Measurements from ENCODE around the gene PGAM2. TPM values are rescaled to one million over a fixed set of nuclear protein-coding genes. Genes with fewer than 3 reads are reported as not detected.

The PGAM2 gene
- total RNA-seq, 1 experiment from 2014 or later, result 8.7 TPM

DNA sequence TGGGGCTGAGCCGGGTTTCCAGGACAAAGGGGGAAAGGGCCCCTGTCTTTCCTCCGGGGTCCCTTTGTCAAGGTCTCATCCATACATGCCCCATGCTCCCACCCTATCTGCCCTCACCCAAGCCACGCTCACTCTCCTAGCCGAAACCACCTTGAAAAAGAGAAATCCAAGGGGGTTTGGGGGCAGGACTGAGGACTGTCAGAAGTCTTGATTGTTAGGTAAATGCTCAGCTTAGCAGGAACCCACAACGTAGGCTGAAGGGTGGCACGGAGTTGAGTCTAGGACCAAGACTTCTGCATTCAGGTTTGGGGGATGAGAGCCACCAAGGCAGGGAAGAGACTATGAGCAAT, 719 bp upstream of the PGAM2 start:
- Histone ChIP-seq H4K8ac (replicated peaks; ENCODE audit: insufficient read length, low read depth, low read length) (no peak overlapping the region), H3K18ac (ENCODE audit: insufficient read length, low read depth, low read length) (no peak overlapping the region), H3K9me3 (ENCODE audit: control insufficient read depth, low read depth, low read length) (no peaks in the 10 kb centered on the region), H2BK120ac (ENCODE audit: low read depth, low read length, poor library complexity, severe bottlenecking) (no peak overlapping the region), H3K23ac (ENCODE audit: insufficient read length, low read depth, low read length) (no peak overlapping the region), H3K4ac (ENCODE audit: low read depth, low read length) (no peak overlapping the region), H4K91ac (ENCODE audit: insufficient read length, low read depth, low read length) (no peak overlapping the region), H2BK15ac (ENCODE audit: low read depth, low read length) (no peak overlapping the region), H4K20me1 (ENCODE audit: control insufficient read depth, insufficient read depth, insufficient read length) (no peaks in the 10 kb centered on the region), H3K9ac (ENCODE audit: extremely low read depth, insufficient read length, low read length) (no peak overlapping the region), H3K56ac (ENCODE audit: insufficient read length, low read depth, low read length) (no peak overlapping the region), H3K23me2 (ENCODE audit: insufficient read length, low read depth, low read length, poor library complexity, severe bottlenecking) (no peaks in the 10 kb centered on the region), H3K27ac (ENCODE audit: insufficient read length, low read depth, low read length) (no peak overlapping the region), H4K5ac (ENCODE audit: insufficient read length, low read depth, low read length) (no peak overlapping the region), H2AK5ac (ENCODE audit: insufficient read length, low read length) (no peak overlapping the region), H3K4me2 (ENCODE audit: insufficient read depth, insufficient read length, low read length) (no peak overlapping the region), H2BK20ac (ENCODE audit: low read depth, low read length, poor library complexity, severe bottlenecking) (no peak overlapping the region), H3K27me3 (ENCODE audit: insufficient read depth, low read length) (no peaks in the 10 kb centered on the region), H3K79me1 (ENCODE audit: insufficient read depth, low read depth, low read length, poor library complexity, severe bottlenecking) (no peaks in the 10 kb centered on the region), H2BK12ac (ENCODE audit: insufficient read length, low read depth, low read length) (no peak overlapping the region), H3K4me1 (ENCODE audit: insufficient read depth, low read length) (peaks cover 10% of the 10 kb centered on the region; the same call in 1 of the 2 replicates), H2AFZ (ENCODE audit: low read length) (no peak overlapping the region), H2BK5ac (ENCODE audit: insufficient read length, low read length) (no peak overlapping the region), H3K79me2 (ENCODE audit: insufficient read depth, low read length) (no peaks in the 10 kb centered on the region), H3T11ph (ENCODE audit: low read length) (no peak overlapping the region), H3K14ac (ENCODE audit: insufficient read depth, low read length) (no peak overlapping the region)
- H3K27ac Mint-ChIP-seq, result peak overlapping the region in 1 of 3 experiments; percentile 78; a peak in 1 of 7 replicates
- TF ChIP-seq, protein P1, sequence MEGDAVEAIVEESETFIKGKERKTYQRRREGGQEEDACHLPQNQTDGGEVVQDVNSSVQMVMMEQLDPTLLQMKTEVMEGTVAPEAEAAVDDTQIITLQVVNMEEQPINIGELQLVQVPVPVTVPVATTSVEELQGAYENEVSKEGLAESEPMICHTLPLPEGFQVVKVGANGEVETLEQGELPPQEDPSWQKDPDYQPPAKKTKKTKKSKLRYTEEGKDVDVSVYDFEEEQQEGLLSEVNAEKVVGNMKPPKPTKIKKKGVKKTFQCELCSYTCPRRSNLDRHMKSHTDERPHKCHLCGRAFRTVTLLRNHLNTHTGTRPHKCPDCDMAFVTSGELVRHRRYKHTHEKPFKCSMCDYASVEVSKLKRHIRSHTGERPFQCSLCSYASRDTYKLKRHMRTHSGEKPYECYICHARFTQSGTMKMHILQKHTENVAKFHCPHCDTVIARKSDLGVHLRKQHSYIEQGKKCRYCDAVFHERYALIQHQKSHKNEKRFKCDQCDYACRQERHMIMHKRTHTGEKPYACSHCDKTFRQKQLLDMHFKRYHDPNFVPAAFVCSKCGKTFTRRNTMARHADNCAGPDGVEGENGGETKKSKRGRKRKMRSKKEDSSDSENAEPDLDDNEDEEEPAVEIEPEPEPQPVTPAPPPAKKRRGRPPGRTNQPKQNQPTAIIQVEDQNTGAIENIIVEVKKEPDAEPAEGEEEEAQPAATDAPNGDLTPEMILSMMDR (conservative IDR thresholded peaks at IDR 0.05), result no peak
- WGBS (ENCODE audit: extremely low coverage, insufficient read length, low lambda C conversion rate), result no CpG with 5 or more reads among the region's 6 CpGs
- DNase-seq, result peak; percentile 29
- peaks cover 0 to 7% (median 0%) of the 10 kb centered on the region in 3 experiments; a peak in 5 of 7 replicates for H3K36me3 Mint-ChIP-seq (ENCODE audit: insufficient read depth in 1 of 3, low read depth in 3 of 3)
- no peaks in the 10 kb centered on the region for H3K9me3 Mint-ChIP-seq
- H3K4me1 Mint-ChIP-seq, result peaks cover 33 to 36% of the 10 kb centered on the region in 2 experiments
- H3K27me3 Mint-ChIP-seq (ENCODE audit: low read depth), result peaks cover 37% of the 10 kb centered on the region
- H3K4me3 Mint-ChIP-seq, result 0 out of 5 replicates have a peak overlapping the region, but pooled peaks of 1 of the 2 experiments have one; percentile 23

All from H9 (cell line).